Measurements from ENCODE around the gene KCNMB1. TPM values are rescaled to one million over a fixed set of nuclear protein-coding genes. Genes with fewer than 3 reads are reported as not detected.

Gene KCNMB1
- total RNA-seq, 1 donor from 2014 or later = not detected

DNA sequence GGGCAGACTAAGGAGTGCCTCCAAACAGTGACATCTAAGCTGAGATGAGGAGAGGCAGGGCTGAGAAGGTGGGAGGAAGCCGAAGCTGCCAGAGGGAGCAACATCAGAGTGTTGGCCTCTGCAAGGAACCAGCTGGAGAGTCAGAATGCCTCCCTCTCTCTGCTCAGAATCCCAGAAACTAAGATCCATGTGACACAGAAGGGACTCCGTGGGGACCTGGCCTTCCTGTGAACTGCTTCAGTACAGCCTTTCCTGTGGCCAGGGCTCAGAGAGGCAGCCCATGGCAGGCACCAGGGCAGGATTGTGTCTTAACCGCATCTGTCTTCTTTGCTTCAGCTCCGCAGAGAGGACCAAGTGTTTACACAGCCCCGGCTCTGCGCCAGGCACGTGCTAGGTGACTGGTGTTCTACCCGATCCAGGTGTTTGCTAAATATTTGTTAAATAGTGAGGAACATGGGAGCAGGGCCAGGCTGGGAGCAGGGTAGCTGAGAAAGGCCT is 33.5 kb downstream of the KCNMB1 start:
- Mint-ChIP-seq H3K36me3 (ENCODE audit: low read depth) (no peaks in the 10 kb centered on the region), H3K4me3 (no peak overlapping the region), H3K4me1 (peaks cover 4% of the 10 kb centered on the region), H3K9me3 (no peaks in the 10 kb centered on the region), H3K27ac (ENCODE audit: unreplicated experiment) (no peak overlapping the region), H3K27me3 (ENCODE audit: low read depth) (peaks cover 50% of the 10 kb centered on the region)
- DNase-seq (ENCODE audit: low read depth, low spot score) = no peak
- TF ChIP-seq, protein P1, sequence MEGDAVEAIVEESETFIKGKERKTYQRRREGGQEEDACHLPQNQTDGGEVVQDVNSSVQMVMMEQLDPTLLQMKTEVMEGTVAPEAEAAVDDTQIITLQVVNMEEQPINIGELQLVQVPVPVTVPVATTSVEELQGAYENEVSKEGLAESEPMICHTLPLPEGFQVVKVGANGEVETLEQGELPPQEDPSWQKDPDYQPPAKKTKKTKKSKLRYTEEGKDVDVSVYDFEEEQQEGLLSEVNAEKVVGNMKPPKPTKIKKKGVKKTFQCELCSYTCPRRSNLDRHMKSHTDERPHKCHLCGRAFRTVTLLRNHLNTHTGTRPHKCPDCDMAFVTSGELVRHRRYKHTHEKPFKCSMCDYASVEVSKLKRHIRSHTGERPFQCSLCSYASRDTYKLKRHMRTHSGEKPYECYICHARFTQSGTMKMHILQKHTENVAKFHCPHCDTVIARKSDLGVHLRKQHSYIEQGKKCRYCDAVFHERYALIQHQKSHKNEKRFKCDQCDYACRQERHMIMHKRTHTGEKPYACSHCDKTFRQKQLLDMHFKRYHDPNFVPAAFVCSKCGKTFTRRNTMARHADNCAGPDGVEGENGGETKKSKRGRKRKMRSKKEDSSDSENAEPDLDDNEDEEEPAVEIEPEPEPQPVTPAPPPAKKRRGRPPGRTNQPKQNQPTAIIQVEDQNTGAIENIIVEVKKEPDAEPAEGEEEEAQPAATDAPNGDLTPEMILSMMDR (conservative IDR thresholded peaks at IDR 0.05) = no peak

DNA sequence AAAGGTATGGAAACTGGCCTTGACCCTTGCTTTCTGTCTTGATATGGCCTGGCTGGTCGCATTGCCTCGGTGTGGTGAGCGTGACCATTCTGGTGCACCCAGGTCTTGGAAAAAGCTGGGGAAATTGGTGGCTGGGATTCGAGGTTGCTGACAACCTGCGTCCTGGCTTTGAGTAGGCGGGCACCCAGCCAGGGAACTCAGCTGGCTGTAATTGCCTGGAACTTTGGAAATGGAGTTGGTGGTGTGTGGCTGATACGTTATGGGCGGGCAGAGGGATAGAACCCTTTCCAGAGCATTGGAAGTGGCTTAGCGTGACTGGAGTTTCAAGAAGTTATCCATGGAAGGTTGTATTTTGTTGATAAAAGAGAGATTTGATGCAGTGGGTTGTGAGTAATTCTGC is 35.2 kb downstream of the KCNMB1 start:
- Mint-ChIP-seq H3K36me3 (ENCODE audit: low read depth) (no peaks in the 10 kb centered on the region), H3K27ac (ENCODE audit: unreplicated experiment) (no peak overlapping the region), H3K9me3 (no peaks in the 10 kb centered on the region), H3K27me3 (ENCODE audit: low read depth) (peaks cover 51% of the 10 kb centered on the region), H3K4me1 (peaks cover 4% of the 10 kb centered on the region), H3K4me3 (no peak overlapping the region)
- TF ChIP-seq, protein P1 (conservative IDR thresholded peaks at IDR 0.05) = no peak
- DNase-seq (ENCODE audit: low read depth, low spot score) = no peak

DNA sequence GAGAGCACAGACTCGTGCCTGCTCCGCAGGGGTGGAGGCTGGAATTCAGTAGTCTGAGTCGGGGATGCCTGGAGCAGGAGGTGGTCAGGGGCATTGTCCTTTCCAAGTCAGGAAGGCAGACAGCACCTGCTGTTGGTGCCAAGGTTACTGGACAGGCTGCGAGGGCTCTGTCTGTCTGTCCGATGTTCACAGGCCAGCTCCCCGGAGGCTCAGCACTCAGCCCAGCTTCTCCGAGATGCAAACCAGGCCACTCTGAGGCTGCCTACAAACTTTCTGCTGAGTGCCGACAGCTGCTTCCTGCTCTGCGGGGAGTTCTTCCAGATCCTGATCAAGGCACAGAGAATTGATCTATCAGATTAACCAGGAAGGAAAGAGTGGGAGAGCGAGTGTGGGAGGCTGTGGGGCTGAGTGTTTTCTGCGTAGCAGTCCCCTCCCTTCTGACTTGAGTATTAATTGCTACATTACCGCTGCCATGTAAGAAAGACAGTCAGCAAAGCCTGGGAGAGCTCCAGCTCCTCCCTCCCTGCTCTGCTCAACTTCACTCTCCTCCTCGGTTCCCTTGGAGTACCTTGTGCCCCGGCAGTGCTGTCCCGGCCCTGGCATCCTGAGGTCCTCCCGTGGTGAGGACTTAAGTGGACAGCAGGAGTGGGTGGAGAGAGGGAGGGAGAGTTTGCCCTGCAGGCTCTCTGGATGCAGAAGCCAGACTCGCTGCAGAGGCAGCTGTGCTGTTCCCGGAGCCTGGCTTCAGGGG is 36.0 kb downstream of the KCNMB1 start:
- TF ChIP-seq, protein P1 (conservative IDR thresholded peaks at IDR 0.05) = no peak
- Mint-ChIP-seq H3K36me3 (ENCODE audit: low read depth) (no peaks in the 10 kb centered on the region), H3K9me3 (no peaks in the 10 kb centered on the region), H3K4me3 (no peak overlapping the region), H3K27me3 (ENCODE audit: low read depth) (peaks cover 56% of the 10 kb centered on the region), H3K27ac (ENCODE audit: unreplicated experiment) (no peak overlapping the region), H3K4me1 (peaks cover 4% of the 10 kb centered on the region)
- no peak for DNase-seq (ENCODE audit: low read depth, low spot score)

DNA sequence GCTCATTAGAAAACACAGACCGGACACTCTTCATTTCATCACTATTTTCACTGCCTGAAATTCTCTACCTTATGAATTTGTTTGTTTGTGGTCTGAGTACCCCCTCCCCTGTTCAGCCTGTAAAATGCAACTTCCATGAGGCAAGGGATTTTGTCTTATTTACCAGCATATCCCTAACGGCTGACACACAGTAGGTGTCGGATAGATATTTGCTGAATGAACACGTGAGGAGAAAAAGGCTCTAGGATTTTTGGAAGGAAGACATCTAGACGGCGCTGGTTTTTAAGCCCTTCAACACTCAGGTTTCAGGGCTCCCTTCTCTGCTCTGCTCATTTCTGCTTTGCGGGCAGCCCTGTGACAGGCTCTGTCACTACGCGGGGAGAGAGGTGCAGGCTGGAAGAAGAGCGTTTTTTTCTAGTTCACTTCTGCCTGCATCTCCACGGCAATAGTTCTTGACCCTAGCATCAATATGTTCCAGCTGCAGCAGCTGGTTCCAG is 41.0 kb downstream of the KCNMB1 start:
- H3K9me3 Mint-ChIP-seq = peaks cover 13% of the 10 kb centered on the region
- TF ChIP-seq, protein P1 (conservative IDR thresholded peaks at IDR 0.05) = no peak

DNA sequence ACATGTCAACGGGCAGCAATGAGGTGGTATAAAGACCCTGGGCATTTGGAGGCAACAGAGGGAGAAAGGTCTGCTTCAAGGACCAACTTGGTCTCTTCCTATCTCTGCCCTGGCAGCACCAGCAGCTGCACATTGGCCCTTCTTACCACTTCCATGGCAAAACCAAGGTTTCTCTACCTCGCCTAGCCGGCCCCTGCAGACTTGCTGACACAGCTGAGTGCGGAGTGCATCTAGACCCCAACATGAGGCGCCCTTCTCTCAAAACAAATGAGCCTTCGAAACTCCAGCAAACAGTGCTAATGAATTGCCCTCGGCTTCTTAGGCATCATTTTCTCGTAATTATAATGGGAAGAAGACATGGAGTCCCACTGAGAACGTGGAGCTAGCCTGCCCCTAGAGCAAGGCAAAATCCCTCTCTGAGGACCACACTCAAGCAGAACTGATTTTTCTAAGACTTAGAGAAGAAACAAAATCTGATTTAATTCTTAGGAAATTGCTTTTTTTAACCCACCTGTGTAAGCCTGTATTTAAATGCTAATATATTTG is 42.1 kb downstream of the KCNMB1 start:
- TF ChIP-seq, protein P1 (conservative IDR thresholded peaks at IDR 0.05) = no peak
- peaks cover 13% of the 10 kb centered on the region for H3K9me3 Mint-ChIP-seq
- H3K36me3 Mint-ChIP-seq (ENCODE audit: low read depth) = no peaks in the 10 kb centered on the region
- DNase-seq (ENCODE audit: low read depth, low spot score) = no peak
- H3K27me3 Mint-ChIP-seq (ENCODE audit: low read depth) = peaks cover 19% of the 10 kb centered on the region
- H3K4me1 Mint-ChIP-seq = no peaks in the 10 kb centered on the region
- H3K4me3 Mint-ChIP-seq = no peak overlapping the region
- H3K27ac Mint-ChIP-seq (ENCODE audit: unreplicated experiment) = no peak overlapping the region

More for the DNA sequence above, 41.0 kb downstream of the KCNMB1 start:
- no peak for DNase-seq (ENCODE audit: low read depth, low spot score)
- no peak overlapping the region for H3K4me3 Mint-ChIP-seq
- H3K4me1 Mint-ChIP-seq = peaks cover 3% of the 10 kb centered on the region
- no peaks in the 10 kb centered on the region for H3K36me3 Mint-ChIP-seq (ENCODE audit: low read depth)
- no peak overlapping the region for H3K27ac Mint-ChIP-seq (ENCODE audit: unreplicated experiment)
- H3K27me3 Mint-ChIP-seq (ENCODE audit: low read depth) = peaks cover 29% of the 10 kb centered on the region

Measured in neural crest cell (in vitro differentiated cells).